Measurements from ENCODE around the gene MYT1. TPM values are rescaled to one million over a fixed set of nuclear protein-coding genes. Genes with fewer than 3 reads are reported as not detected.
"Not testable (repeated sequence)": the region's sequence is repeated elsewhere in the genome, so short reads cannot be mapped to it uniquely, and the experiment has no call there.

MYT1 gene
- 0.06 TPM in 1 of 2 replicates, not detected in the other for total RNA-seq (2014; rRNA removed; shearing (Covaris generic))

DNA sequence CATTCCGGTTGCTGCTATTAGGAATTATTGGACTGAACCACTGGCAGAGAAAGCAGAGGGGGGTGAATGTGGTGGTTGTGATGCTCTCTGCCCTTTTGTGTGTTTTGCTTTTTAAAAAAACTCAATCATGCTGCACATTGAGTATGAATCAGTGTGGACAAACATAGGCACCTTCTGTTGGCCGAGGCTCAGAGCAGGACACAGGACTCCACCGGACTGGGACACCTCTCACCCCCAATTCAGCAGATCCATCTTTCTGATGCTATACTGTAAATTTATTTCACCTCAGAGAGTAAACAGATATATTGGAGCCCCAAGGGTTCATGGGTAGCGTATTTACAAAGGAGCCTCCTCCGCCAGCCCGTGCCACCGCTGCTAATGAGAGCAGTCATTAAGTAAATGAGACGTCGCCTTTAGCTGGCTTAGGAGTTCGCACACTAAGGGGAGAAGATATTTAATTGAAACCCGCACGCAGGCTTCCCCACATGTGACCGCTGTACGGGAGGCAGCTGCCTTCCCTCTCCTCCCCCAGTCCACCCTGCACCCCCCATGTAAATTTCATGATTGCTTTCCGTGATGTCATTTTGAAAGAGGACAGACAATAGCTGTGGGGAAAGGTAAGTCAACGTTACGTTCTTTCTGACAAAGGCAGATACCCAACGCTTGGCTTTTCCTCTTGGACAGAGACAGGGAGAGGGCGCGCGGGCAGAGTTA, at the start of gene MYT1:
Gene MYT1 (plus strand): TSS at position 330 of the 714 bp plus-strand sequence. CDS start 34,410 bp downstream, outside the sequence.
- DNase-seq (ENCODE audit: low read depth), result no peak

DNA sequence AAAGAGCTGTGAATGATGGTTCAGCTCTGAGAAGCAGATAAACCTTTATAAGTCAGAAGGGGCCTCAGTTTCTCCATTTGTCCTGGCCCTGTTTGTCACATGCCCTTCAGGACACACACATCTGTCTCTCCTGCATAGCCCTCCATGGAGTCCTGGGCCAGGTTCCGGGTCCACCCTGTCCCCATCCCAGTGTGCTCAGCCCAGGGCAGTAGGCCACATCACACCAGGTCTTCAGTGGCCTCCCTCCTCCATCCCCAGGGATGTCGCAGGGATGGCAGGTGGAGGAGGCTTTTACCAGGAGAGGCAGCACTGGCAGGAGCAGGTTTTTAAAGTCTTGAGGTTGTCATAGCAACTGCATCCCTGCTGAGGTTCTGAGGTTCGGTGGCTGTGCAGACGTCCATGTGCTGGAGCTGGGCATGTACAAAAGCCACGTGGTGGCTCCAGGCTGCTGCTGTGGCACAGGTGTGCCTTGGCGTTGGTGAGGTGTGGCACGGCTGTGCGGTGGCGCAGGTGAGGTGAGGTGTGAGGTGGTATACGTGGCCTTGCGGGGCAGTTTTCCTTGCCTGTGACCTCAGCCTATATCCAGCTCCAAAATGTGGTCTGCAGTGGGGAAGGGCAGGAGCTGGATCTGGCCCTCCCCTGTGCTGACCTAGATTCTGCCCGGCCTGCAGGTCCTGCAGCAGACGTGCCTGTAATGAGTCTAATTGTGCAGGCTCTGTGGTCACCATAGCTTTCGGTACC, 48.9 kb upstream of the MYT1 start:
- DNase-seq (ENCODE audit: low read depth), result no peak

DNA sequence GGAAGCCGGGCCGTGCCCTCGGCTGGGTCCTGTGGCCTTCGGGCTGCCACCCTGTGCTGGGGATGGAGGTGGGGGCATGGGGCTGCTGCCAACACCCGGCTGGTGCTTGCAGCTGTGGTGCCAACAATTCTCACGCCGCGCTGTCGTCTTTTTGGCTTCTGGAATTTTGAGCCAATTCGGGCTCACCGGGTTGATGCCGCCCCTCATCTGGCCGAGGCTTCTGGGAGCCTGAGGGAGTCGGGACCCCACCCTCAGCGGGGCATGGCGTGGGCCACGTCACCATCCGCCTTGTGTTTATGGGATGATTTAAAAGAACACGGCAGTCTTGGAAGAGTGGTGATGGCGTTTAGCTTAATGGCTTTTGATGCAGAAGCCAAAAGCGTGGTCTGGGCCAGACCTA, 48.2 kb upstream of the MYT1 start:
- no peak for DNase-seq (ENCODE audit: low read depth)

DNA sequence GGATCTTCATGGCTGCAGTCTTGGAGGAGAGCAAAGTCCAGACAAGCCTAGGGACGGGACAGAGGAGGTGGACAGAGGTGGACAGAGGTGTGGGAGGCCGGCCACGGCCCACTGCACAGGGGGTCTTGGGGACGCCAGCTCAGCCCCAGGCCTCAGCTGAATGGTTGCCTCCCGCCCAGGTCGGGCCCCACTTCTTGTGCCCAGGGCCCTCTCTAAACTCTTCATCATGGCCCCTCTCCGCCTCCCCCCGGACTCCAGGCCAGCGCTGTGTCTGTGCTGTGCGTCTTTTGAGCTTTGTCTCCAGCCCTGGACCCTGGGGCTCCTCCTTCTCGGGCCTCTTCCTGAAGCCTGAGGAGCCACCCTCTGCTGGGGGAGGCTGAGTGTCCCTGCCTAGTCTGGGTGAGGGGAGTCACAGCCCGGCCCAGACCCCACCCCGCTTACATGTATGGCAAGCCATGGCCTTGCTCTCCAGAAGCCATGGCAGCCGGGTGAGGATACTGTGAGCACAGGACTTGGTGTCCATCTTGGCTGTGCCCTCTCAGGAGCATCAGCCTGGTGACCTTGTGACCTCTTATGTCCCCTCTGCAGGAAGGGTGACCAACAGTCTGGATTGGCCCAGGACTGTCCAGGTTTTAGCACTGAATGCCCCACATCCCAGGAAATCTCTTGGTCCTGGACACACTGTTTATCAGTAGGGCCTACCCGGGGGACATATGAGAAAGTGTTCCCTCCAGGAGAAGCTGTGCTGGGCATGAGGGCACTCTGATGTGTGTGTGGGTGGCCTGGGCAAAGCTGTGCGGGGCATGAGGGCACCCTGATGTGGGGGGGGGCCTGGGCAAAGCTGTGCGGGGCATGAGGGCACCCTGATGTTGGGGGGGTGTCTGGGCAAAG, 47.5 kb upstream of the MYT1 start:
- no peak for DNase-seq (ENCODE audit: low read depth)

DNA sequence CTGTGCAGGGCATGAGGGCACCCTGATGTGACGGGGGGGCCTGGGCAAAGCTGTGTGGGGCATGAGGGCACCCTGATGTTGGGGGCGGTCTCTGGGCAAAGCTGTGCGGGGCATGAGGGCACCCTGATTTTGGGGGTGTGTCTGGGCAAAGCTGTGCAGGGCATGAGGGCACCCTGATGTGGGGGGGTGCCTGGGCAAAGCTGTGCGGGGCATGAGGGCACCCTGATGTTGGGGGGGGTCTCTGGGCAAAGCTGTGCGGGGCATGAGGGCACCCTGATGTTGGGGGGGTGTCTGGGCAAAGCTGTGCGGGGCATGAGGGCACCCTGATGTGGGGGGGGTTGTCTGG, 46.8 kb upstream of the MYT1 start:
- DNase-seq (ENCODE audit: low read depth), result not testable (repeated sequence)

DNA sequence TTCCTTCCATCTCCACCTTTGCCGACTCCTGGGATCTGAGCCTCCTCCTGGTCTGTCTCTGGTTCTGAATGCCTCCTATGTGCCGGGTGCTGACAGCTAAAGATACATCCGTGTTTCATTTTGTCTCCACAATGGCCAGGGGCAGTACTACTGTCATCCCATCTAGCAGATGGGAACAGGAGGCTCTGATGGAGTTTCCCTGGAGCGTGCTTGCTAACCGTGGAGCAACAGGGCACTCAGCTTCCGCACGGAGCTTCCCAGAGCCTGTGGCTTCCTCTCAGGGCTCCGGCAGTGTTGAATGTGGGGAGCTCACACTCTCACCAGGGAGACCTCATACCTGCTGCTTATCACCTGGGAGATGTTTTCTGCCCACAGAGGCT, 45.0 kb upstream of the MYT1 start:
- no peak for DNase-seq (ENCODE audit: low read depth)

DNA sequence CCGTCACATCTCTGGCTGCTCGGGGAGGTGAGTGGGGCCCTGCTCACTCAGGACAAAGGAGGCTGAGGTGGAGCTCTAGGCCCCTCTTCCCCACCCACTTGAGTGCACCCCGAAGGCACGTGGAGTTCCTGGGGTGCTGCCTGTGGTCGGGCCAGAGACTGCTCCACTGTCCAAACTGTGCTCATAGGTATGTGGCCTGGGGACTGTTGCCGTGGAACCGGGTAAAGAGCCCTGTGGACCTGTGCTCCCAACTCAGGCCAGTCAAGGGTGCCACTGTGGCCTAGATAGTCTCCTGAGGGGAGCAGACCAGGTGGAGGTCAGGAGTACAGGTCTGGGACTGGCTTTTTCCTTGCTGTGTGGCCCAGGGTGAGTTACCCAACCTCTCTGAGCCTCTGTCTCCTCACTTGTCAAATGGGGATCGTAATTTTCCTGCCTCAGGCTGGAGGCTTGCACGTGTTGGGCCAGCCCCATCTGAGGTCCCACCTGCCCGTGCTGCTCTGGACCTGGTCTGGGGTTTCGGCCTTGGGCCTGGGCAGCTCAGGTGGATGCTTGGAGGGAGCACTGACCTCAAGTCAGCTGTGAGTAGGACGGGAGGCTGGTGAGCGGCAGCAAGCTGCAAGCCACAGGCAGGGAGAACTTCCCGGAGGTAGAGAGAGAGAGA, 44.4 kb upstream of the MYT1 start:
- no peak for DNase-seq (ENCODE audit: low read depth)

DNA sequence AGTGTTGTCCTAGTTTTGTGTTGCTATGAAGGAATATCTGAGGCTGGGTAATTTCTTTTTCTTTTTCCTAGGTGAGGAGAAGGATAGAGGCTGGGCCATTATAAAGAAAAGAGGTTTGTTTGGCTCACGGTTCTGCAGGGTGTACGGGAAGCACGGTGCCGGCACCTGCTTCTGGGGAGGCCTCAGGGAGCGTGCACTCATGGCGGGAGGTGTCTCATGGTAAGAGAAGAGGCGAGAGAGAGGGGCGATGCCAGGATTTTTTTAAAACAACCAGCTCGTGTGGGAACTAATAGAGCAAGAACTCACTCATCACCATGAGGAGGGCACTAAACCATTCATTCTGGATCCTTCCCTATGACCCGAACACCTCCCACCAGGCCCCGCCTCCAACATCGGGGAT, 42.7 kb upstream of the MYT1 start:
- no peak for DNase-seq (ENCODE audit: low read depth)

DNA sequence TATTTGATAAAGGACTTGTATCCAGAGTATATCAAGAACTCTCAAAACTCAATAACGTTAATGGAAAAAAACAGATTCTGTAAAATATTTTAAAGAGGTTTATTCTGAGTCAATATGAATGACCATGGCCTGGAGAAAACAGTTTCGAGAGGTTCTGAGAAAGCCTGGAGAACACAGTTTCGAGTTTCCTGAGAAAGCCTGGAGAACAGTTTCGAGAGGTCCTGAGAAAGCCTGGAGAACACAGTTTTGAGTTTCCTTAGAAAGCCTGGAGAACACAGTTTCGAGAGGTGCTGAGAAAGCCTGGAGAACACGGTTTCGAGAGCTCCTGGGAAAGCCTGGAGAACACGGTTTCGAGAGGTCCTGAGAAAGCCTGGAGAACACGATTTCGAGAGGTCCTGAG, 41.3 kb upstream of the MYT1 start:
- not testable (repeated sequence) for DNase-seq (ENCODE audit: low read depth)

DNA sequence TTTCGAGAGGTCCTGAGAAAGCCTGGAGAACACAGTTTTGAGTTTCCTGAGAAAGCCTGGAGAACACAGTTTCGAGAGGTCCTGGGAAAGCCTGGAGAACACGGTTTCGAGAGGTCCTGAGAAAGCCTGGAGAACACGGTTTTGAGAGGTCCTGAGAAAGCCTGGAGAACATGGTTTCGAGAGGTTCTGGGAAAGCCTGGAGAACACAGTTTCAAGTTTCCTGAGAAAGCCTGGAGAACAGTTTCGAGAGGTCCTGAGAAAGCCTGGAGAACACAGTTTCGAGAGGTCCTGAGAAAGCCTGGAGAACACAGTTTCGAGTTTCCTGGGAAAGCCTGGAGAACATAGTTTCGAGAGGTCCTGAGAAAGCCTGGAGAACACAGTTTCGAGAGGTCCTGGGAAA, 40.7 kb upstream of the MYT1 start:
- DNase-seq (ENCODE audit: low read depth), result not testable (repeated sequence)

DNA sequence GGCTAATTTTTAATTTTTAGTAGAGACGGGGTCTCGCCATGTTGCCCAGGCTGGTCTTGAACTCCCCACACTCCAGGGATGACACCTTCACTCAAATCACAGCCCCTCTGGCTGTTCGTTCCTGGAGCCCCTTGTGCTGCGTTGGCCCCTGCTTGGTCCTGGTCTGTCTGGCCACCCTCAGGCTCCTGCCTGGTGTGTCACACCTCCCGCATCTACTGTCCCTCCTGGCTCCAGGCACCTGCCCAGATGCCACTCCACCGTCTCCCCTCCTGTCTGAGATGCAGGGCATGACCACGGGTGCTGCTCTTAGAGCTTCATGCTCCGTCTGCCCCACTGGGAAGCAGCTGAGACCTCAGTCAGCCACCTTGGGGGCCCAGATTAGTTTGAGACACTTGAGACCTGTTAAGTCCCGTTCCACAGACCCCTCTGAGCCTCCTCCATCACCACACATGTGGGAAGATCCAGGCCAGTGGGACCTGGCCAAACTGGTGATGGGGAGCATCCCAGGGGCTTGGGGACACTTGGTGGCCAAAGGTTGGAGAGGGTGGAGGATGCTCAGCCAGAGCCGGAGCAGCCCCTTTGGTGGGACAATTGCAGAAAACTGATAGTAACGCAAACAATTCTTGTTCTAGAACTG, 35.0 kb upstream of the MYT1 start:
- DNase-seq (ENCODE audit: low read depth), result no peak

DNA sequence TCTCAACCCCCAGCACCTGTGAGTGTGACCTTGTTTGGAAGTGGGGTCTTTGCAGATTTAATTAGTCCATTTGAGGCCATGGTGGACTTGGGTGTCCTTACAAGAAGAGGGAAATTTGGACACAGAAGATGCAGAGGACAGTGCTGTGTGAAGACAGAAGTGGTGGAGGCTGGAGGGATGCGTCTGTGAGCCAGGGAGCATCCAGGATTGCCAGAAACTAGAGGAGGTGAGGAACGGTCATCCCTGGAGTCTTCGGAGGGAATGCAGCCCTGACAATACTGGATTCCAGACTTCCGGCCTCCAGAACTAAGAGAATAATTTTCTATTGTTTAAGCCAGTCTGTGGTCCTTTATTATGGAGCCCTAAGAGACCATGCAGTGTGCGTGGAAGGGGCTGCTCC, 34.0 kb upstream of the MYT1 start:
- no peak for DNase-seq (ENCODE audit: low read depth)

DNA sequence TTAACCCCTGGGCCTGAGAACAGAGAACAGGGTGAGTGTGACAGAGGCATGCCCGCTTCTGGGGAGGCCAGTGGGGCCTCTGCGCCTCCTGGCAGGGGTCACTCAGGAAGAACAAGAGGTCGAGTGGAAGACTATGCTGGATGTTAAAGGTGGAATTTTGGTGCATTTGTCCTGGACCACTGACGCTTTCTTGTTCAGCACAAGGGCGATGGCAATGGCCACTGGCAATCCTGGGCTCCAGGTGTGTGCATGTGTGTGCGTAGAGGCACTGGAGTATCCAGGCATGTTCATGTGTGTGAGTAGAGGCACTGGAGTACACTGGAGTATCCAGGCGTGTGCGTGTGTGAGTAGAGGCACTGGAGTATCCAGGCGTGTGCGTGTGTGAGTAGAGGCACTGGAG, 33.4 kb upstream of the MYT1 start:
- DNase-seq (ENCODE audit: low read depth), result no peak

DNA sequence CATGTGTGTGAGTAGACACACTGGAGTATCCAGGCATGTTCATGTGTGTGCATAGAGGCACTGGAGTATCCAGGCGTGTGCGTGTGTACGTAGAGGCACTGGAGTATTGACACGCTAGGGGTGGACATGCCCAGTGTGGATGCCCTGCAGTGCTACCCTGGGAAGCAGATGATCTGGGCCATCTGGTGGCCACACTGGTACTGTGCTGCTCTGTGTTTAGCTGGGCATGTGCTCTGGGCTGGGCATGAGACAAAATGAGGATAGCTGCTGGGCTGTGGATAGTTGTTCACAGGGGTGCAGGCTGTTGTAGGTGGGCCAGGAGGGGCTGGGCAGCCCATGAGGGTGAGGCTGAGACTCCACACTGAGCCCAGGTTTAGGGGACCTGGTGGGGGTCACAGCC, 32.8 kb upstream of the MYT1 start:
- no peak for DNase-seq (ENCODE audit: low read depth)

DNA sequence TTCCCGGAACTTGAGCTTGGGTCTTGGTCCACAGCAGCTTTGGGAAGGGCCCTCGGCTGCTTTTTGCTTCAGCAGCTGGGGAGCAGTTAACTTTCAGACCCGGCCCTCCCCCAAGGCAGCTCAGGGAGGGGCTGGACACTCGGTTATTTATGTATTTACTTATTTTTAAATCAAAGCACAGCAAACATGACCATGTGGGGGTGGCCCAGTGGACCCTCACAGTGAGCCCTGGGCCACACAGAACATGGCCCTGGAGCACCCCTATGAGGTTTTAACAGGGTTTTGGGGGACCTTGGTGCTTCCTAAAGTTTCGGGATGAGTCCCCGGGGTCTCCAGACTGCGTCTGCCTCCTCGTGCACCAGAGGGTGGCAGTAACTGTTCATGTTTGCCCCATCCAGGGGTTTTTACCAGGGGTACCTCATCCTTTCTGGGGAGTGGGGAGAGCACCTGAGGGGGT, 30.3 kb upstream of the MYT1 start:
- DNase-seq (ENCODE audit: low read depth), result no peak

DNA sequence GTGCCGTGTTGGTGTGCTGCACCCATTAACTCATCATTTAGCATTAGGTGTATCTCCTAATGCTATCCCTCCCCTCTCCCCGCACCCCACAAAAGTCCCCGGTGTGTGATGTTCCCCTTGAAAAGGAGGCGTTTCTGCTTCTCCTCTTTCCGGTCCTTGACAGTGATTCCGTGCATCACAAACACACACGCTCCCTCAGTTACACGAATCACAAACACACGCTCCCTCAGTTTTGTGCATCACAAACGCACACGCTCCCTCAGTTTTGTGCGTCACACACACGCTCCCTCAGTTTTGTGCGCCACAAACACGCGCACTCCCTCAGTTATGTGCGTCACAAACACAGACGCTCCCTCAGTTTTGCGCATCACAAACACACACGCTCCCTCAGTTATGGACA, 29.5 kb upstream of the MYT1 start:
- not testable (repeated sequence) for DNase-seq (ENCODE audit: low read depth)

DNA sequence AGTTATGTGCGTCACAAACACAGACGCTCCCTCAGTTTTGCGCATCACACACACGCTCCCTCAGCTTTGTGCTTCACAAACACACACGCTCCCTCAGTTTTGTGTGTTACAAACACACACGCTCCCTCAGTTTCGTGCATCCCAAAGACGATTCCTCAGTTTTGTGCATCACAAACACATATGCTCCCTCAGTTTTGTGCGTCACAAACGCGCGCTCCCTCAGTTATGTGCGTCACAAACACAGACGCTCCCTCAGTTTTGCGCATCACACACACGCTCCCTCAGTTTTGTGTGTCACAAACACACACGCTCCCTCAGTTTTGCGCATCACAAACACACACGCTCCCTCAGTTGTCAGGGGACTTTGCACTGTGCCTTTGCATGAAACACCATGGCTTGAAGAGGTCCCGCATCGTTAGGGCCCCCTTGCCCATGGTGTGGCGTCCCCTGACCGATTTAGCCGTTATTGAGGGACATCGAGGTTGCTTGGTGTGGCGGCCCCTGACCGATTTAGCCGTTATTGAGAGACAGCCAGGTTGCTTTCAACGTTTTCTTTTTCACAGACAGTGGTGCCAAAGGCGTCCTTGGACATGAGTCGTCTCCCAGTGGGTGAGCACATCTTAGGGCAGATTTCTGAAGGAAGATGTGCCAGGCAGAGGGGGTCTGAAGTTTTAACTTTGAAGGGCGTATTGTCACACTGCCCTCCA, 28.1 kb upstream of the MYT1 start:
- no peak for DNase-seq (ENCODE audit: low read depth)

DNA sequence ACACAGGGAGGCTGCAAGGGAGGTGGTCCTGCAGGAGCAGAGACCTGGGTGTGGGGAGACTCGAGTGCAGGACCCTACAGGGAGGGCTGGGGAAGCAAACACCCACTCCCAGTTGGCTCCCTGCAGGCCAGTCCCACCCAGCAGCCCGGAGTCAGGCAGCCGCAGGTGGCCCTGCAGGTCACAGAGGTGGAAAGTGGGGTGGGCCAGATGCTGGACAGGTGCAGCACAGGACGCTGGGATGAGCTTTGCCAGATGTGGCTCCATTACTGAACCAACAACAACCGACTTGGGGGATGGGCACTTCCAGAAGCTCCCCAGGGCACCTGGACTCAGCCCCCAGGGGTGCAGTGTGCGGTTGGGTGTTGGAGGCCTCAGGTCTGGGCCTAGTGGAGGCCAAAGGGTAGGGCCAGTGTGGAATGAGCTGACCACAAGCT, 26.6 kb upstream of the MYT1 start:
- no peak for DNase-seq (ENCODE audit: low read depth)

DNA sequence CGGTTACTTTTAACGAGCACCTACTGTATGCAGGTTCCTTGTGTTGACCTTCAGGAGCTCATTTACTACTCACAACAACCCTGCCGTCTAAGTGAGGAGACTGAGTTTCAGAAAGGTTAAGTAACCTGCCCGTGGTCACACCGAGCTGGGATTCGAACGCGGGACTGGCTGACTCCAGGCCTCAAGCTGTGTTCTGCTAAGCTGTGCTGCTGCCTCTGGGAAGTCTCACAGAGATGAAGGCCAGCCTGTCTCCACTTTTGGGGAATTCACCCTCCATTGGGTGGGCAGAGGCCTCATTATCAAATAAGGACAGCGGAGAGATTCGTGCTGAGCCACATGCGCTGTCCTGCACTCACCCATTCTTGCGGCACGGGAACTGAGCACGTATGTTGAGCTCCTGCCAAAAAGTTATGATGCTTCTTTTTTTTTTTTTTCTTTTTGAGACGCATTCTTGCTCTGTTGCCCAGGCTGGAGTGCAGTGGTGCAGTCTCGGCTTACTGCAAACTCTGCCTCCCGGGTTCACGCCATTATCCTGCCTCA, 25.9 kb upstream of the MYT1 start:
- DNase-seq (ENCODE audit: low read depth), result no peak
